KOPT-K1 (cell line): ENCODE data around the gene KMT5C.
"Not testable (repeated sequence)": the region's sequence is repeated elsewhere in the genome, so short reads cannot be mapped to it uniquely, and the experiment has no call there.

ENCODE experiments used
- H3K27ac ChIP-seq: fragments of 200-600 bp; sonication (generic); 2 replicates; pipeline ENCODE4 v1.5.1; 2016; ENCODE audit warnings: antibody characterized with exemption, mild to moderate bottlenecking, low read depth, low read length; ENCODE audit not compliant: poor library complexity, severe bottlenecking
- H3K36me3 ChIP-seq: fragments of 200-600 bp; sonication (generic); 2 replicates; pipeline ENCODE4 v1.5.1; 2017; ENCODE audit warnings: antibody characterized with exemption, mild to moderate bottlenecking, low read length, moderate library complexity; ENCODE audit not compliant: insufficient read depth
- H3K9me3 ChIP-seq: fragments of 200-600 bp; sonication (generic); 2 replicates; pipeline ENCODE4 v1.5.1; 2017; ENCODE audit warnings: antibody characterized with exemption, low read length, mild to moderate bottlenecking; ENCODE audit not compliant: insufficient read depth, poor library complexity, severe bottlenecking

KMT5C gene

DNA sequence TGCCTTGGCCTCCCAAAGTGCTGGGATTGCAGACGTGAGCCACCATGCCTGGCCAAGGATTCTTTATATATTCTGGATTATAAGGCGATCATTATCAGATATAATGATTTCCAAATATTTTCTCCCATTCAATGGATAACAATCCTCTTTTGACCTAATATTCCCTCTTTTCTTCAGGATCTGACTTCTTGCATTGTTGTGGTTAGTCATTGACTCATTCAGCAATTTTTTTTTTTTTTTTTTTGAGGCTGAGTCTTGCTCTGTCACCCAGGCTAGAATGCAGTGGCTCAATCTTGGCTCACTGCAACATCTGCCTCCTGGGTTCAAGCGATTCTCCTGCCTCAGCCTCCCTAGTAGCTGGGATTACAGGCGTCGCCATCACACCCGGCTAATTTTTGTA lies 9.9 kb upstream of the KMT5C start:
- not testable (repeated sequence) for H3K27ac ChIP-seq, H3K36me3 ChIP-seq, H3K9me3 ChIP-seq

DNA sequence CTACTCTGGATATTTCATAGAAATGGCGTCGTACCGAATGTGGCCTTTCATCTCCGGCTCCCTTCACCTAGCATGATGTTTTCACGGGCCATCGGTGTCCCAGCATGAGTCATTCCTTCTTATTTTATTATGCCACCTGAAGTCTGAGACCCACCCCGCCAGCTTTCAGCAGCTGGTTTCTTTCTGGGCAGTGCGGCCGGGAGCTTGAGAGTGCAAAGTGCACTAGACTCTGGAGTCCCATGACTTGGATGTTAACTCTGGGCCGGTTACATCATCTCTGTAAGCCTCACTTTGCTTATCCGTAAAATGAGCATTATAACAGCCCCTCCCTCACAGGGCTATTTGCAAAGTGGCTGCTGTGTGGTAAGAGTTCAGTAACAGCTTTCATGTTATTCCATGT lies 5.8 kb upstream of the KMT5C start:
- Histone ChIP-seq H3K9me3 (no peaks in the 10 kb centered on the region), H3K36me3 (no peaks in the 10 kb centered on the region), H3K27ac (no peak overlapping the region)

DNA sequence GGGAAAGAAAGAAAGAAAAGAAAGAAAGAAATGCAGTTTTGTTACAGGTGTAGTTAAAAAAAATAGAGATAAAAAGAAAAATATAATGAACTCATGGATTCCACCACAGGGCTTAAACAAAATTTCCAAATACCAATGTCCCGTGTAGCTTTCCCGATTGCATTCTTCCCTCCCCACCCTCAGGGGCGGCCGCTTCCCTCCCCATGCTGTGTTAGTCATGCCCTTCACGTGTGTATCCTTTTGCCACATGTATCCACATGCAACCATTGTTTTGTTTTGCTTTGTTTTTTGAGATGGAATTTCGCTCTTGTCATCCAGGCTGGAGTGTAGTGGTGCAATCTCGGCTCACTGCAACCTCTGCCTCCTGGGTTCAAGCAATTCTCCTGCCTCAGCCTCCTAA lies 3.6 kb upstream of the KMT5C start:
- Histone ChIP-seq H3K9me3 (no peaks in the 10 kb centered on the region), H3K27ac (no peak overlapping the region), H3K36me3 (no peaks in the 10 kb centered on the region)

DNA sequence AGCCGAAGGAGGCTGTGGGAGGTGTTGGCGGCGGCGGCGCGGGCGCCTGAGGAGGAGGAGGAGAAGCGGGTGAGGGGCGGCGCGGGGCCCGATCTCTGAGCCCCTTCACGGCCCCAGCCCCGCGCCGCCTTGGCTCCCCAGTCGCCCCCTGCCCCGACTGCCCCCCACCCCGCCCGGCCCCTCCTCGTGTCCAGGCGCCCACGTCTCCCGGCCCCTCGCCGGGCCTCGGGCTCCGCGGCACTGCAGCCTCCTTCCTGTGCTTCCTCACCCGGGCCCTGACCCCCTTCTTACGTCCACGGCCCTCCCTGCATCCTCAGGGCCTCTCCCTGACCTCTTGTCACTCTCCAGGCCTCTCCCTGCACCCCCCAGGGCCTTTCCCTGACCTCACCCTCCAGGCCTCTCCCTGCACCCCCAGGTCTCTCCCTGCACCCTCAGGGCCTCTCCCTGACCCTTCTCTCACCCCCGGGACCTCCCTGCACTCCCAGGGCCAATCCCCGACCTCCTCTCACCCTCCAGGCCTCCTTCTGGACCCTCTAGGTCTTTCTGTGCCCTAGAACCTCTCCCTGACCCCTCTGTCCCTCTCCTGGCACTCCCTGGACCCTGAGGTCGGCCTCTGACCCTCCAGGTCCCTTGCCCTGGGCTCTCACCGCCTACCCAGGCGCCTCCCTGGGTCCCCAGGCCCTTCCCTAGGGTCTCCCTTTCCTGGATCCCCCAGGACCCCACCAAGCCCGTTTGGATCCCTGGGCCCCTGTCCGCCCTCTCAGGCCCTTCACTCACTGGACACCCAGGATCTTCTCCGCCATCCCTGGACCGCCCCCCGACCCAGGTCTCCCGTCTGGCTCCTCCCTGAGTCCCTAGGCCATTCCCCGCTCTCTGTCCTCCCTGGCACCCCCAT lies 460 bp downstream of the KMT5C start:
- H3K27ac ChIP-seq: peak overlapping the region; percentile 87
- H3K36me3 ChIP-seq: peaks cover 25% of the 10 kb centered on the region; the same call in 1 of the 2 replicates
- no peaks in the 10 kb centered on the region for H3K9me3 ChIP-seq

DNA sequence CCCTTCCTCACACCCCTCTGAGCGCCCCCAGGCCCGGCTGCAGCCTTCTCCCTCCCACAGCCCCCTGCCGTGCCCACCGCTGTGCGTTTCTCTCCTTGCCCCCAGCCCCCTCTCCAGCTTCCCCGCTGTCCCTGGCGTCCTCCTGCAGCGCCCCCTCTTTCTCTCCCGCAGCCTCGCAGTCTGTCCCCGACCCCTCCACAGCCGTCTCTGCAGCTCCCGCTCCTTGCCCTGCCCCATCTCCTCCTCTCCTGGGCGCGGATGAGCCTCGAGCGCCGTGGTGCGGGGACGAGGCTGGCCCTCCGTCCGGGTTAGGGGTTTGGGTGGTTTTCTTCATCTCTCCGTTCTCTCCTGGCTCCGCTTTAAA lies 1.1 kb downstream of the KMT5C start:
- Histone ChIP-seq H3K9me3 (no peaks in the 10 kb centered on the region), H3K27ac (peak overlapping the region; percentile 87), H3K36me3 (peaks cover 31% of the 10 kb centered on the region; the same call in 1 of the 2 replicates)

DNA sequence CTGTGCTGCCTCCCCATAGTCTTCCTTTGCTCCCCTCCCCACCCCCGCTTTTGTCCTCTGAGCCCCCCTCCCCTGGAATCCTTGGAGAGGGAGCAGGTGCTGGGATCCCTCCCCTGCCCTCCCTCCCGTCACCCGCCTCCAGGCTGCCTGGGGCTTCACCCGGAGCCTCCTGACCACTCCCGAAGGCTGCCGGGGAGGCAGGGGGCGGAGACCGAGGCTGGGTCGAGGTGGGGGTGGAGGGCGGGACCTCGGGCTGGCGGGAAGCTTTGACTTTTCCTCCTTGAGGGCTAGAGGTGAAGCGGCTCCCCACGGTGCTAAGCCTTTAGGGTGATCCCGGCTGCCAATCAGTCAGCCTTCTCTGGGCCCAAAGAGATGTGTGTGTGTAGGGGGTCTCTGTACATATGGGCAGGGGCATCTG lies 1.5 kb downstream of the KMT5C start:
- no peaks in the 10 kb centered on the region for H3K9me3 ChIP-seq
- H3K36me3 ChIP-seq: peaks cover 34% of the 10 kb centered on the region; the same call in 1 of the 2 replicates
- peak overlapping the region; percentile 87 for H3K27ac ChIP-seq

DNA sequence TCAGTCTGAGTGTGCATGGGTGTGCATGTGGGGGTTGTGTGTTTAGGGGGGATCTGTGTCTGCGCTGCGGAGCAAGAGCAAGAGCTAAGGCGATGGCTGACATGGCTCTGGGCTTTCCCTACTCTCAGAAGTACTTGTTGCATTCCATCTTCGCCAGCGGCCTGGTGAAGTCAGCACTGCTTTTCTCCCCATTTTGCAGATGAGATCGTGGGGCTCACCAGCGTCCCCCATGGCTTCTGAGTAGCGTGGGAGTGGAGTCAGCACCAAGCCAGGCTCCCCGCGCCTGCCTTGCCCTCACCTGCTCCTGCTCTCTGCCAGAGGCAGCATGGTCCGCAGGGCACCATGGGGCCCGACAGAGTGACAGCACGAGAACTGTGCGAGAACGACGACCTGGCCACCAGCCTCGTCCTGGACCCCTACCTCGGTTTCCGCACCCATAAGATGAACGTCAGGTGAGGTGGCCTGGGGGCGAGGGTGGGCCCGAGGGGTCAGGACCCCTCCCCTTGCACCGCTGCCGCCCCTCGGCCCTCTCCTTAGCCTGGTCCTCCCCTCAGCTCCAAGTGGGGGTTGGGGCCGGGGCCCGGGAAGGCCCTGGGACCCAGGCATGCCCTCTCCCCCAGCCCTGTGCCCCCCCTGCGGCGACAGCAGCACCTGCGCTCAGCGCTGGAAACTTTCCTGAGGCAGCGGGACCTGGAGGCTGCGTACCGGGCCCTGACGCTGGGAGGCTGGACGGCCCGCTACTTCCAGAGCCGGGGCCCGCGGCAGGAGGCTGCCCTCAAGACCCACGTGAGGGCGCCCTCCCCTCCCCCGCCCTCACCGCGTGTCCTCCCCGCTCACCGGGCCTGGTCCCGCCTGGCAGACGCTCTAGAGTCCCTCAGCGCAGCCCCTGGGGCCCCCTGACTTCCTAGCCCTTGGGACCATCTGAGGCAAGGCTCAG lies 2.2 kb downstream of the KMT5C start:
- Histone ChIP-seq H3K9me3 (no peaks in the 10 kb centered on the region), H3K27ac (peak overlapping the region; percentile 87), H3K36me3 (peaks cover 35% of the 10 kb centered on the region; the same call in 1 of the 2 replicates)

DNA sequence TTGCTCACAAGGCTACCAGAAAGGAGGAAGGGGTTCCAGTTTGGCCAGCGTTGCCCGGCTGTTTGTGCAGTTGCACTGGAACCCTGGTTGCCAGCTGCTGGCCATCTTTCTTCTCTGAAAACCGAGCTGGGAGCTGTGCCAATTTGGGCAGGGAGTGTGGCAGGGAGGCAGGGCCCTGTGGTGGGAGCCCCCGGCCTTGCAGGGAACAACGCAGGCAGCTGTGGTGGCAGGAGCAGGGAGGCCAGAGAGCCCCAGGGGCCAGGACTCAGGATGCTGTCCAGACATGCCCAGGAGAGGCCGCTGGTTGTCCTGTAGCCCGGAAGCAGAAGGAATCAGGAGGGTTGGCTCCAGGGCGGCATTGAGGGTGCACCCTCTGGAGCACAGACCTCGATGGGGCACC lies 4.8 kb downstream of the KMT5C start:
- Histone ChIP-seq H3K27ac (no peak overlapping the region), H3K36me3 (peaks cover 45% of the 10 kb centered on the region; the same call in 1 of the 2 replicates), H3K9me3 (no peaks in the 10 kb centered on the region)

DNA sequence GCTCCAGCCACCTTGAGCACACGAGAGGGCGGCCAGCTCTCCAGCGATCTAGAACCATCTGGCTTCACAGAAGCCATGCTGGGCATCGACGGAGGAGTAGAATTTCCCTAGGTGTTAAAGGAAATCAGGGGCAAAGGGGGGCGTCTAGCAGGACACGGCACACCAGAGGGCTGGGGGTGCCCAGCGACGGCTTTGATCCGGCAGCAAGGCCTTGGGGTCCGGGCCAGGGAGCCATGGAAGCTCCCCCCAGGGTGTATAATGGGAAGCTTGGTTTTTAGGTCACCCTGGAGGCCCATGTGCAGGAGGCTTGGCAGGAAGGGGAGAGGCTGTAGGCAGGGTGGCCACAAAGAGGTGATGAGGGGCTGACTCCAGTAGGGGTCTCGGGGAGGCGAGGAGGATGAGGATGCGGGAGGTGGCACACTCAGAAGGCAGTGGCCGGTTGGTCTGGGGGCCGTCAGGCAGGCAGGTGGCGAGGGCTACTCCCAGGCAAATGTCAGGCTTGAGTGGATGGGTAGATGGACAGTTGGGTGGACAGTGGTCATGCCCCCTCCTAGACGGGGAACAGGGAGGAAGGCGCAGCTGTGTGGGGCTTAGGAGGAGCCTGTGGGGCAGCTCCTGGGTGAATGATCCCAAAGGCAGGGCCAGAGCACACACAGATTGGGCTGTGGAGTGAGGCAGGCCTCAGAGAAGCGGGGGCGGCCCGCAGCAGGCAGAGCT lies 5.6 kb downstream of the KMT5C start:
- Histone ChIP-seq H3K9me3 (no peaks in the 10 kb centered on the region), H3K27ac (no peak overlapping the region), H3K36me3 (peaks cover 45% of the 10 kb centered on the region; the same call in 1 of the 2 replicates)

DNA sequence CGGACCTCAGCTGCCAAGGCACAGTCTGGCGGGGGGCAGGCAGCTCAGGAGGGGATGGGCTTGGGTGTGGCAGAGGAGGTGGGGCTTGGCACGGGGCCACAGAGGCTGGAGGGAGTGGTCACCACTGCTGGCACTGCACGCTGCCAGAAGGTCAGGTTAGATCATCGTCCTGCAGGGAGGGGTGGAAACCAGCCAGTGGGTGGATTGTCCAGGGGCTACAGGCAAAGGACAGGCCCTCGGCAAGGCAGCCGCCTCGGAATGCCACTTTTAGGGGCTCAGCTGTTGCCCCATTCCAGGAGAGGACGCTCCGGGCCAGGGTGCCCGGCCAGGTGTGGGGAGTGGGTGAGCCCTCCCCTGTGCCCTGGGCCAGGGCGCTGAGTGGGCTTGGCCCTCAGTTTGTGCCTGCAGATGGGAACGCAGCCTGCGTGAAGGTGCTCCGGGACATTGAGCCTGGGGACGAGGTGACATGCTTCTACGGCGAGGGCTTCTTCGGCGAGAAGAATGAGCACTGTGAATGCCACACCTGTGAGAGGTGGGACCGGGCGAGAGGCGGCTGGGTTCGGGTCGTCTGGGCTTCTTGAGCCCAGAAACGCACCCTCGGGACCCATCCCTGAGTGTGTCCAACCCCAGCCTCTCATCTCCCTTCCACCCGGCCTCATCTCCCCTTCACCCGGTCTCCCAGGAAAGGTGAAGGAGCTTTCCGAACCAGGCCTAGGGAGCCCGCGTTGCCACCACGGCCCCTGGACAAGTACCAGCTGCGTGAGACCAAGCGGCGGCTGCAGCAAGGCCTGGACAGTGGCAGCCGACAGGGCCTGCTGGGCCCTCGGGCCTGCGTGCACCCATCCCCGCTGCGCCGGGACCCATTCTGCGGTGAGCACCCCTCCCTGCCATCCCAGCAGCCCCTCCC lies 6.4 kb downstream of the KMT5C start:
- H3K27ac ChIP-seq: no peak overlapping the region
- no peaks in the 10 kb centered on the region for H3K9me3 ChIP-seq
- H3K36me3 ChIP-seq: peaks cover 45% of the 10 kb centered on the region; the same call in 1 of the 2 replicates

DNA sequence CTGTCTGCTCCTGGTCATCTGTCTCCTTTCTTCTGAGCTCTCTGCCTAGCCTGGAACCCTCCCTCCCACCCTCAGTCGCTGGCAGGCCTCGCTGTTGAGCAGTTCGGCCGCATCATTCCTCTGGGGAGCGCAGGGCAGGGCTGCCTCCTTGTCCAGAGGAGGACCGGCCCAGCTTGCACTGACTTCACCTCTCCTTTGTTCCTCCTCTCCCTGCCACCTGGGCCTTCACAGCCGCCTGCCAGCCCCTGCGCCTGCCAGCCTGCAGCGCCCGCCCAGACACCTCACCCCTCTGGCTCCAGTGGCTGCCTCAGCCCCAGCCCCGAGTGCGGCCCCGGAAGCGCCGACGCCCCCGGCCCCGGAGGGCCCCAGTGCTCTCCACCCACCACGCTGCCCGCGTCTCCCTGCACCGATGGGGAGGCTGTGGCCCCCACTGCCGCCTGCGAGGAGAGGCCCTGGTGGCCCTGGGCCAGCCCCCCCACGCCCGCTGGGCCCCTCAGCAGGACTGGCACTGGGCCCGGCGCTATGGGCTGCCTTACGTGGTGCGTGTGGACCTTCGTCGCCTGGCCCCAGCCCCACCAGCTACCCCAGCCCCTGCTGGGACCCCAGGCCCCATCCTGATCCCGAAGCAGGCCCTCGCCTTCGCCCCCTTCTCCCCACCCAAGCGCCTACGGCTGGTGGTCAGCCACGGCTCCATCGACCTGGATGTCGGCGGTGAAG lies 7.2 kb downstream of the KMT5C start:
- H3K36me3 ChIP-seq: peaks cover 45% of the 10 kb centered on the region; the same call in 1 of the 2 replicates
- no peaks in the 10 kb centered on the region for H3K9me3 ChIP-seq
- H3K27ac ChIP-seq: no peak overlapping the region

DNA sequence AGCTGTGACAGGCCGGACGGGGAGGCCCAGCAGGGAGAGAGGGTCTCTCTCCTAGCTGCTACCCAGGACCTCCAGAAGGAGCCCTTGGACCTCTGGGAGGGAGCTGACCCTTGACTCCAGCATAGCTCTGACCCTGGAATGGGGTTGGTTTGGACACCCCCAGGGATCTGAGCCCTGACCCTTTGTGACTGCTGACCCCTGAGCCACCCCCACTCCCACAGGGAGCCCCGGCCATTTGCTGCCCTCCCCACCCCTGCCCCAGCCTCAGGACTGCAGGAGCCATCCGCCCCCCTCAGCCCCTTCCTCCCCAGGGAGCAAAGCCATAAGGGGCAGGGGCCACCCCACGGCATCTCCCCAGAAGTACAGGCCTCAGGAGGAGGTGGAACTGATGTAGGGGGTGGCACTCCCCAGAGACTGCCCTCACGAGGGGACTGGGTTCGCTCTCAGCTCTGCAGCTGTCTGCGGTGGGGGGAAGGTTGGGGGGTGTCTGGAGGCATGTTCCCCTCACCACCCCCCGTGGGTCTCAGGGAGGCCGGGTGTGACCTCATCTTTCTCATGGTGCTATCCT lies 7.8 kb downstream of the KMT5C start:
- H3K27ac ChIP-seq: no peak overlapping the region
- H3K36me3 ChIP-seq: peaks cover 39% of the 10 kb centered on the region; the same call in 1 of the 2 replicates
- H3K9me3 ChIP-seq: no peaks in the 10 kb centered on the region

DNA sequence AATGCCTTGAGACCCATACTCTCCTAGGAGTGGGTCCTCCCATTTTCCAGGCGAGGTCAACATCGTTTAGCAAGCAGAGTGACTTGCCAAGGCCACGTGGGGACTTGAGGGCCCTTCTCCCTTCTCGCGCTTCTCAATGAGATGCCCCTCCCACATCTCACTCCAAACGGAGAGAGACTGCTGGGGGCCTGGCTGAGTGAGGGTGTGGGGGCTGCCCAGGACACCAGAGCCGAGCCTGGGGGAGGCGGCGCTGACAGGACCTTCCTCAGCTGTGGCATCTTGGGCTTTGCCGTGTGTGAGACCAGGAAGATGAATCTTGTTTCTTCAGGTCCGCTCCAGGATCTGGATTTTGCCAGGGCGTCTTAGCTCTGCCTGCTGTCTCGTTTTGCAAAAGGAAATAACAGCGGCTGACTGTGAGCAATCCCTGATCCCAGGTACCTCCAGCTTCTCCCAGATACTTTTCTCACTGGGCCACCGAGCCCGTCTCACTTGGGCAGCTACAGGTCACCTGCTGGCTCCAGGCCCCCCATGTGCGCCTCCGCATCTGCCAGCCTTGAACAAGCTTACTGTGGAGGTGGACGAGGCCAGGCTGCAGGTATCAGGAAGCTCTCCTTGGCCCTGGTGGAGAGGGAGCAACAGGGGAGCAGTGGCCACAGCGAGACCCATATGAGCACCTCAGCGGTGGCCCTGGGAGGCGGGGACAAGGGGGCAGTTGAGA lies 8.8 kb downstream of the KMT5C start:
- Histone ChIP-seq H3K9me3 (no peaks in the 10 kb centered on the region), H3K36me3 (peaks cover 29% of the 10 kb centered on the region; the same call in 1 of the 2 replicates), H3K27ac (no peak overlapping the region)
